Measurements from ENCODE around the gene TFAM. TPM values are rescaled to one million over a fixed set of nuclear protein-coding genes. Genes with fewer than 3 reads are reported as not detected.

The TFAM gene
- total and polyA plus RNA-seq, 4 donors = 12.5 to 22.9 (median 18.4) TPM

DNA sequence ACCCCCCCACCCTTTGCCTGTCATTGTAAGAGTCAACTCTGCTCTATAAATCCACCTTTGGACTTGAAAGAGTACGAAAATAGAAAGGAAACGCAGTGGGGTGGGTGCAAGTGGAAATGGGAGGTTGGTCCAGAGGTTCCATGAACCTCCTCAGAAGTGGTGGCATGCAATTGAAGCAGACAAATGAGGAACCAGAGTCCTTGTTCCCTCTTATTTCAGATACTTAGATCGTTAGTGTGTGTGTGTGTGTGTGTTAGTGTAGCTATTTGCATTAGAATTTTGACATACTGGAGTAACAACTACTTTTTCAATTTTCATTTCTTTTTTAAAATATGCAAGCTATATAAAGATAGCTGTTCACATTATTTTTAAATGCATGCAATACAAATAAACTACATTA, 18.1 kb upstream of the TFAM start:
- Histone ChIP-seq H3K4me3 (ENCODE audit: low read depth in 1 of 3, low read length in 3 of 3) (no peak overlapping the region), H3K27me3 (ENCODE audit: control insufficient read depth in 4 of 4, insufficient read depth in 4 of 4, low read length in 3 of 4) (no peaks in the 10 kb centered on the region), H3K27ac (ENCODE audit: low read depth in 1 of 2, low read length in 2 of 2) (no peak overlapping the region), H3K36me3 (ENCODE audit: control insufficient read depth in 4 of 4, insufficient read depth in 3 of 4, low read depth in 1 of 4, low read length in 3 of 4) (peaks cover 0 to 11% (median 3%) of the 10 kb centered on the region in 4 donors), H3K4me1 (ENCODE audit: control insufficient read depth in 4 of 4, insufficient read depth in 4 of 4, low read length in 3 of 4) (no peaks in the 10 kb centered on the region), H3K9me3 (ENCODE audit: control insufficient read depth in 4 of 4, low read length in 3 of 4) (no peaks in the 10 kb centered on the region), H3K9ac (ENCODE audit: low read depth in 1 of 2, low read length in 2 of 2) (no peak overlapping the region)
- TF ChIP-seq HNF4G (IDR thresholded peaks at IDR 0.05) = no peak
- no peak for TF ChIP-seq JUND (IDR thresholded peaks at IDR 0.05)
- TF ChIP-seq, protein P1, sequence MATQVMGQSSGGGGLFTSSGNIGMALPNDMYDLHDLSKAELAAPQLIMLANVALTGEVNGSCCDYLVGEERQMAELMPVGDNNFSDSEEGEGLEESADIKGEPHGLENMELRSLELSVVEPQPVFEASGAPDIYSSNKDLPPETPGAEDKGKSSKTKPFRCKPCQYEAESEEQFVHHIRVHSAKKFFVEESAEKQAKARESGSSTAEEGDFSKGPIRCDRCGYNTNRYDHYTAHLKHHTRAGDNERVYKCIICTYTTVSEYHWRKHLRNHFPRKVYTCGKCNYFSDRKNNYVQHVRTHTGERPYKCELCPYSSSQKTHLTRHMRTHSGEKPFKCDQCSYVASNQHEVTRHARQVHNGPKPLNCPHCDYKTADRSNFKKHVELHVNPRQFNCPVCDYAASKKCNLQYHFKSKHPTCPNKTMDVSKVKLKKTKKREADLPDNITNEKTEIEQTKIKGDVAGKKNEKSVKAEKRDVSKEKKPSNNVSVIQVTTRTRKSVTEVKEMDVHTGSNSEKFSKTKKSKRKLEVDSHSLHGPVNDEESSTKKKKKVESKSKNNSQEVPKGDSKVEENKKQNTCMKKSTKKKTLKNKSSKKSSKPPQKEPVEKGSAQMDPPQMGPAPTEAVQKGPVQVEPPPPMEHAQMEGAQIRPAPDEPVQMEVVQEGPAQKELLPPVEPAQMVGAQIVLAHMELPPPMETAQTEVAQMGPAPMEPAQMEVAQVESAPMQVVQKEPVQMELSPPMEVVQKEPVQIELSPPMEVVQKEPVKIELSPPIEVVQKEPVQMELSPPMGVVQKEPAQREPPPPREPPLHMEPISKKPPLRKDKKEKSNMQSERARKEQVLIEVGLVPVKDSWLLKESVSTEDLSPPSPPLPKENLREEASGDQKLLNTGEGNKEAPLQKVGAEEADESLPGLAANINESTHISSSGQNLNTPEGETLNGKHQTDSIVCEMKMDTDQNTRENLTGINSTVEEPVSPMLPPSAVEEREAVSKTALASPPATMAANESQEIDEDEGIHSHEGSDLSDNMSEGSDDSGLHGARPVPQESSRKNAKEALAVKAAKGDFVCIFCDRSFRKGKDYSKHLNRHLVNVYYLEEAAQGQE (IDR thresholded peaks at IDR 0.05) = no peak
- TF ChIP-seq RXRA (IDR thresholded peaks at IDR 0.05) = no peak
- WGBS = 83% methylated on average over 3 of the region's 3 CpGs
- DNase-seq (ENCODE audit: low spot score) = no peak

GRCh38 chr10:58371473-58371872, 13.7 kb upstream of the TFAM start:
- Histone ChIP-seq H3K27me3 (ENCODE audit: control insufficient read depth in 4 of 4, insufficient read depth in 4 of 4, low read length in 3 of 4) (no peaks in the 10 kb centered on the region), H3K27ac (ENCODE audit: low read depth in 1 of 2, low read length in 2 of 2) (no peak overlapping the region), H3K4me1 (ENCODE audit: control insufficient read depth in 4 of 4, insufficient read depth in 4 of 4, low read length in 3 of 4) (no peaks in the 10 kb centered on the region), H3K9me3 (ENCODE audit: control insufficient read depth in 4 of 4, low read length in 3 of 4) (no peaks in the 10 kb centered on the region), H3K9ac (ENCODE audit: low read depth in 1 of 2, low read length in 2 of 2) (no peak overlapping the region), H3K36me3 (ENCODE audit: control insufficient read depth in 4 of 4, insufficient read depth in 3 of 4, low read depth in 1 of 4, low read length in 3 of 4) (no peaks in the 10 kb centered on the region), H3K4me3 (ENCODE audit: low read depth in 1 of 3, low read length in 3 of 3) (no peak overlapping the region)
- DNase-seq (ENCODE audit: low spot score) = no peak
- TF ChIP-seq HNF4A (conservative IDR thresholded peaks at IDR 0.05) (no peak), YY1 (IDR thresholded peaks at IDR 0.05) (no peak), RXRA (IDR thresholded peaks at IDR 0.05) (no peak), JUND (IDR thresholded peaks at IDR 0.05) (no peak), HNF4G (IDR thresholded peaks at IDR 0.05) (no peak), GABPA (IDR thresholded peaks at IDR 0.05 in 1 of 2, conservative IDR thresholded peaks at IDR 0.05 in 1 of 2) (no peak), ATF3 (IDR thresholded peaks at IDR 0.05) (no peak), MAX (IDR thresholded peaks at IDR 0.05) (no peak), EGR1 (IDR thresholded peaks at IDR 0.05; ENCODE audit: low read depth in 2 of 2) (no peak), FOXA2 (IDR thresholded peaks at IDR 0.05) (no peak), TAF1 (conservative IDR thresholded peaks at IDR 0.05) (no peak), ZBTB33 (IDR thresholded peaks at IDR 0.05) (no peak), NR2F2 (IDR thresholded peaks at IDR 0.05) (no peak), RAD21 (IDR thresholded peaks at IDR 0.05) (no peak), SP1 (IDR thresholded peaks at IDR 0.05) (no peak)
- TF ChIP-seq, protein P1 (IDR thresholded peaks at IDR 0.05) = no peak
- TF ChIP-seq, protein P2, sequence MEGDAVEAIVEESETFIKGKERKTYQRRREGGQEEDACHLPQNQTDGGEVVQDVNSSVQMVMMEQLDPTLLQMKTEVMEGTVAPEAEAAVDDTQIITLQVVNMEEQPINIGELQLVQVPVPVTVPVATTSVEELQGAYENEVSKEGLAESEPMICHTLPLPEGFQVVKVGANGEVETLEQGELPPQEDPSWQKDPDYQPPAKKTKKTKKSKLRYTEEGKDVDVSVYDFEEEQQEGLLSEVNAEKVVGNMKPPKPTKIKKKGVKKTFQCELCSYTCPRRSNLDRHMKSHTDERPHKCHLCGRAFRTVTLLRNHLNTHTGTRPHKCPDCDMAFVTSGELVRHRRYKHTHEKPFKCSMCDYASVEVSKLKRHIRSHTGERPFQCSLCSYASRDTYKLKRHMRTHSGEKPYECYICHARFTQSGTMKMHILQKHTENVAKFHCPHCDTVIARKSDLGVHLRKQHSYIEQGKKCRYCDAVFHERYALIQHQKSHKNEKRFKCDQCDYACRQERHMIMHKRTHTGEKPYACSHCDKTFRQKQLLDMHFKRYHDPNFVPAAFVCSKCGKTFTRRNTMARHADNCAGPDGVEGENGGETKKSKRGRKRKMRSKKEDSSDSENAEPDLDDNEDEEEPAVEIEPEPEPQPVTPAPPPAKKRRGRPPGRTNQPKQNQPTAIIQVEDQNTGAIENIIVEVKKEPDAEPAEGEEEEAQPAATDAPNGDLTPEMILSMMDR (IDR thresholded peaks at IDR 0.05; ENCODE audit: low read depth, low read length, missing input control) = no peak

All from liver (tissue), 9 donors.